Liver (tissue), 9 donors: ENCODE results near the gene PRAMEF12. TPM values are rescaled to one million over a fixed set of nuclear protein-coding genes. Genes with fewer than 3 reads are reported as not detected.

Experiments used
- DNase-seq: peaks from one replicate; pipeline ENCODE4 v3.0.0-alpha.2; 2017; ENCODE audit warnings: low spot score
- H3K27ac ChIP-seq, 2 donors: one replicate each; pipeline ENCODE4 v1.7.0; 2013; ENCODE audit warnings: inconsistent platforms in 2 of 2, low read length in 2 of 2, control low read depth in 1 of 2, low read depth in 1 of 2, mild to moderate bottlenecking in 1 of 2
- H3K27me3 ChIP-seq, 4 donors: one replicate each; pipeline versions ENCODE4 v1.6.1 to v1.7.0; 2013; ENCODE audit warnings: low read length in 3 of 4, inconsistent platforms in 1 of 4, mild to moderate bottlenecking in 1 of 4, moderate library complexity in 1 of 4; ENCODE audit not compliant: control insufficient read depth in 4 of 4, insufficient read depth in 4 of 4
- H3K36me3 ChIP-seq, 4 donors: one replicate each; pipeline versions ENCODE4 v1.6.1 to v1.7.0; 2013; ENCODE audit warnings: low read length in 3 of 4, mild to moderate bottlenecking in 3 of 4, low read depth in 1 of 4, moderate library complexity in 1 of 4; ENCODE audit not compliant: control insufficient read depth in 4 of 4, insufficient read depth in 3 of 4
- H3K4me1 ChIP-seq, 4 donors: one replicate each; pipeline versions ENCODE4 v1.6.1 to v1.7.0; 2013; ENCODE audit warnings: low read length in 3 of 4, mild to moderate bottlenecking in 3 of 4, moderate library complexity in 1 of 4; ENCODE audit not compliant: control insufficient read depth in 4 of 4, insufficient read depth in 4 of 4
- H3K4me3 ChIP-seq, 3 donors: one replicate each; pipeline versions ENCODE4 v1.6.1 to v1.7.0; 2013; ENCODE audit warnings: low read length in 3 of 3, control low read depth in 1 of 3, low read depth in 1 of 3, mild to moderate bottlenecking in 1 of 3
- H3K9ac ChIP-seq, 2 donors: one replicate each; pipeline ENCODE4 v1.7.0; 2013; ENCODE audit warnings: low read length in 2 of 2, mild to moderate bottlenecking in 2 of 2, moderate library complexity in 2 of 2, control low read depth in 1 of 2, low read depth in 1 of 2
- H3K9me3 ChIP-seq, 4 donors: one replicate each; pipeline versions ENCODE4 v1.6.1 to v1.7.0; 2013; ENCODE audit warnings: low read length in 3 of 4; ENCODE audit not compliant: control insufficient read depth in 4 of 4
- EGR1 ChIP-seq, 2 donors: IDR thresholded peaks; 2 replicates each; pipeline ENCODE4 v1.6.1; 2016 to 2018; ENCODE audit warnings: antibody characterized with exemption in 2 of 2, low read depth in 2 of 2
- FOXA1 ChIP-seq: IDR thresholded peaks from 2 replicates; pipeline ENCODE4 v1.6.1; 2016; ENCODE audit warnings: antibody characterized with exemption
- FOXA2 ChIP-seq: IDR thresholded peaks from 2 replicates; pipeline ENCODE4 v1.6.1; 2016; ENCODE audit warnings: antibody characterized with exemption
- GABPA ChIP-seq, 2 donors: IDR thresholded peaks in 1 of 2; conservative IDR thresholded peaks in 1 of 2; 2 replicates each; pipeline ENCODE4 v1.6.1; 2016; ENCODE audit warnings: antibody characterized with exemption in 2 of 2, mild to moderate bottlenecking in 1 of 2, moderate library complexity in 1 of 2
- HNF4A ChIP-seq, 2 donors: conservative IDR thresholded peaks; 2 replicates each; pipeline ENCODE4 v1.6.1; 2016; ENCODE audit warnings: antibody characterized with exemption in 2 of 2, mild to moderate bottlenecking in 2 of 2
- HNF4G ChIP-seq: IDR thresholded peaks from 2 replicates; pipeline ENCODE4 v1.6.1; 2016; ENCODE audit warnings: antibody characterized with exemption
- JUND ChIP-seq, 2 donors: IDR thresholded peaks; 2 replicates each; pipeline ENCODE4 v1.6.1; 2016; ENCODE audit warnings: antibody characterized with exemption in 2 of 2
- MAX ChIP-seq: IDR thresholded peaks from 2 replicates; pipeline ENCODE4 v1.6.1; 2016; ENCODE audit warnings: antibody characterized with exemption
- NR2F2 ChIP-seq: IDR thresholded peaks from 2 replicates; pipeline ENCODE4 v1.6.1; 2016; ENCODE audit warnings: antibody characterized with exemption
- RAD21 ChIP-seq, 2 donors: IDR thresholded peaks; 2 replicates each; pipeline ENCODE4 v1.6.1; 2016; ENCODE audit warnings: antibody characterized with exemption in 2 of 2, mild to moderate bottlenecking in 2 of 2
- REST ChIP-seq: IDR thresholded peaks from 2 replicates; pipeline ENCODE4 v1.6.1; 2016; ENCODE audit warnings: antibody characterized with exemption, mild to moderate bottlenecking
- RXRA ChIP-seq, 2 donors: IDR thresholded peaks; 2 replicates each; pipeline ENCODE4 v1.6.1; 2017 to 2018; ENCODE audit warnings: antibody characterized with exemption in 2 of 2, mild to moderate bottlenecking in 1 of 2
- SP1 ChIP-seq: IDR thresholded peaks from 2 replicates; pipeline ENCODE4 v1.6.1; 2018; ENCODE audit warnings: antibody characterized with exemption, mild to moderate bottlenecking
- TAF1 ChIP-seq: conservative IDR thresholded peaks from 2 replicates; pipeline ENCODE4 v1.6.1; 2016; ENCODE audit warnings: antibody characterized with exemption, mild to moderate bottlenecking
- YY1 ChIP-seq: IDR thresholded peaks from 2 replicates; pipeline ENCODE4 v1.6.1; 2016; ENCODE audit warnings: antibody characterized with exemption, mild to moderate bottlenecking
- ZBTB33 ChIP-seq: IDR thresholded peaks from 2 replicates; pipeline ENCODE4 v1.6.1; 2016; ENCODE audit warnings: antibody characterized with exemption
- WGBS: extraction: QIAGEN DNeasy Blood & Tissue Kit; methylation state at CpG from one replicate; pipeline ENCODE4 v1.1.7; 2013; 5-methylcytosine and 5-hydroxymethylcytosine counted together
- polyA plus RNA-seq, 2 donors: library from polyadenylated mRNA; stranded (reverse) in 1 of 2; unstranded in 1 of 2; fragments of 200-250 nt in 1 of 2; fragments of >200 nt in 1 of 2; fragmentation: Nextera tagmentation in 1 of 2; extraction: Ambion mirVana in 1 of 2; gene quantifications; one replicate each; pipeline versions ENCODE4 v1.2.1 to v1.2.3, GENCODE V29; 2013 to 2015
- total RNA-seq, 2 donors: library from RNA; depleted of rRNA; stranded (reverse); fragments of >200 nt; gene quantifications; one replicate each; pipeline ENCODE4 v1.2.3, GENCODE V29; 2014
- TF ChIP-seq, protein P1 (sequence below): fragments of 150-350 bp; IDR thresholded peaks from 2 replicates; pipeline ENCODE4 v1.5.1; 2017; ENCODE audit warnings: improper control_type of control experiment, low read depth, low read length; ENCODE audit not compliant: missing input control
- TF ChIP-seq, protein P2 (sequence below): IDR thresholded peaks from 2 replicates; pipeline ENCODE4 v1.6.1; 2016; ENCODE audit warnings: antibody characterized with exemption
- donor health status: healthy.
- donor health status: healthy.
- donor health status: healthy.
- donor health status: healthy.
- donor health status: healthy.

The PRAMEF12 gene
- total and polyA plus RNA-seq, 4 donors, result not detected

DNA sequence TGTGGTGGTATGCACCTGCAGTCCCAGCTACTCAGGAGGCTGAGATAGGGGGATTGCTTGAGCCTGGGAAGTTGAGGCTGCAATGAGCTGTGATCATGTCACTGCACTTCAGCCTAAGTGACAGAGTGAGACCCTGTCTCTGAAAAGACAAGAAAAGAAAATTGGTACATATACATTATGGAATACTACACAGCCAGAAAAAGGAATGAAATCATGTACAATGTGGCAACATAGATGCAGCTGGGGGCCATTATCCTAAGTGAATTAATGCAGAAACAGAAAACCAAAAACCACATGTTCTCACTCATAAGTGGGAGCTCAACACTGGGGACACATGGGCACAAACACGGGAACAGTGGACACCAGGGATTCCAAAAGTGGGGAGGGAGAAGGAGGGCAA lies 34.6 kb upstream of the PRAMEF12 start:
- Histone ChIP-seq H3K27ac (no peak overlapping the region), H3K27me3 (peaks cover 0 to 3% (median 0%) of the 10 kb centered on the region in 4 donors), H3K9me3 (peaks cover 0 to 4% (median under 1%) of the 10 kb centered on the region in 4 donors), H3K36me3 (no peaks in the 10 kb centered on the region), H3K4me3 (no peak overlapping the region), H3K4me1 (no peaks in the 10 kb centered on the region), H3K9ac (no peak overlapping the region)
- TF ChIP-seq EGR1 (IDR thresholded peaks at IDR 0.05; ENCODE audit: low read depth in 2 of 2) (no peak), SP1 (no peak)
- no peak for DNase-seq
- 88% methylated on average over 1 of the region's 1 CpG for WGBS

DNA sequence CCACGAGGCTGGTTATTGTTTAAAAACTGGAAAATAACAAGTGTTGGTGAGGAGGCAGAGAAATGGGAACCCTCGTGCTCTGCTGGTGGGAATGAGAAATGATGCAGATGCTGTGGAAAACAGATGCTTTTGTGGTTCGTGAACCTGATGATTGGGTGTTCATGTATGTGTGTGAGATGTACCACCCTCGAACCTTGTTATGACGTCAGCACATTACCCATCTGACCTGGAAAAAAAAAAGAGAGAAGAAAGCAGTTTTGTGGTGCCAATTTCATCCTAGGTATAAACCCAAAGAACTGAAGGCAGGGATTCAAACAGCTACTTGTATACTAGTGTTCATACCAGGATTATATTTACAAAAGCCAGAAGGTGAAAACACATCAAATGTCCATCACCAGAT lies 33.9 kb upstream of the PRAMEF12 start:
- Histone ChIP-seq H3K4me3 (no peak overlapping the region), H3K9ac (no peak overlapping the region), H3K27me3 (no peaks in the 10 kb centered on the region), H3K9me3 (peaks cover 0 to 4% (median under 1%) of the 10 kb centered on the region in 4 donors), H3K27ac (no peak overlapping the region), H3K4me1 (no peaks in the 10 kb centered on the region), H3K36me3 (no peaks in the 10 kb centered on the region)
- 72% methylated on average over 5 of the region's 5 CpGs for WGBS
- TF ChIP-seq RXRA (IDR thresholded peaks at IDR 0.05) (no peak), HNF4A (conservative IDR thresholded peaks at IDR 0.05) (no peak), NR2F2 (no peak), YY1 (no peak), HNF4G (no peak), FOXA1 (no peak), ZBTB33 (no peak), SP1 (no peak), MAX (no peak), FOXA2 (no peak), JUND (IDR thresholded peaks at IDR 0.05) (no peak), TAF1 (no peak), EGR1 (IDR thresholded peaks at IDR 0.05; ENCODE audit: low read depth in 2 of 2) (no peak)
- TF ChIP-seq, protein P1, sequence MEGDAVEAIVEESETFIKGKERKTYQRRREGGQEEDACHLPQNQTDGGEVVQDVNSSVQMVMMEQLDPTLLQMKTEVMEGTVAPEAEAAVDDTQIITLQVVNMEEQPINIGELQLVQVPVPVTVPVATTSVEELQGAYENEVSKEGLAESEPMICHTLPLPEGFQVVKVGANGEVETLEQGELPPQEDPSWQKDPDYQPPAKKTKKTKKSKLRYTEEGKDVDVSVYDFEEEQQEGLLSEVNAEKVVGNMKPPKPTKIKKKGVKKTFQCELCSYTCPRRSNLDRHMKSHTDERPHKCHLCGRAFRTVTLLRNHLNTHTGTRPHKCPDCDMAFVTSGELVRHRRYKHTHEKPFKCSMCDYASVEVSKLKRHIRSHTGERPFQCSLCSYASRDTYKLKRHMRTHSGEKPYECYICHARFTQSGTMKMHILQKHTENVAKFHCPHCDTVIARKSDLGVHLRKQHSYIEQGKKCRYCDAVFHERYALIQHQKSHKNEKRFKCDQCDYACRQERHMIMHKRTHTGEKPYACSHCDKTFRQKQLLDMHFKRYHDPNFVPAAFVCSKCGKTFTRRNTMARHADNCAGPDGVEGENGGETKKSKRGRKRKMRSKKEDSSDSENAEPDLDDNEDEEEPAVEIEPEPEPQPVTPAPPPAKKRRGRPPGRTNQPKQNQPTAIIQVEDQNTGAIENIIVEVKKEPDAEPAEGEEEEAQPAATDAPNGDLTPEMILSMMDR, result no peak
- TF ChIP-seq, protein P2, sequence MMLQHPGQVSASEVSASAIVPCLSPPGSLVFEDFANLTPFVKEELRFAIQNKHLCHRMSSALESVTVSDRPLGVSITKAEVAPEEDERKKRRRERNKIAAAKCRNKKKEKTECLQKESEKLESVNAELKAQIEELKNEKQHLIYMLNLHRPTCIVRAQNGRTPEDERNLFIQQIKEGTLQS, result no peak
- no peak for DNase-seq

DNA sequence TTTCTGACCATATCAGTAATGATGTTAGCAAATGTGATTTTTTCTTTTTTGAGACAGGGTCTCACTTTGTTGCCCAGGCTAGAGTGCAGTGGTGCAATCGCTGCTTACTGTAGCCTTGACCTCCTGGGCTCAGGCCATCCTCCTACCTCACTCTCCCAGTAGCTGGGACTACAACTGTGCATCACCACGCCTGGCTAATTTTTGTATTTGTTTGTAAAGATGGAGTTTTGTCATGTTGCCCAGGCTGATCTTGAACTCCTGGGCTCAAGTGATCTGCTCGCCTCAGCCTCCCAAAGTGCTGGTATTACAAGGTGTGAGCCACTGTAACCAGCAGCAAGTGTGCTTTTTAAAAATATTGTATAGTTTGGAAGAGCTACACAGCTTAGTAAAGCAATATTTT lies 31.6 kb upstream of the PRAMEF12 start:
- Histone ChIP-seq H3K4me3 (no peak overlapping the region), H3K27ac (no peak overlapping the region), H3K36me3 (no peaks in the 10 kb centered on the region), H3K9me3 (peaks cover 0 to 1% (median 0%) of the 10 kb centered on the region in 4 donors), H3K4me1 (no peaks in the 10 kb centered on the region), H3K9ac (no peak overlapping the region), H3K27me3 (no peaks in the 10 kb centered on the region)
- no peak for DNase-seq
- WGBS, result 46% methylated on average over 3 of the region's 3 CpGs
- TF ChIP-seq NR2F2 (no peak), TAF1 (no peak), REST (no peak), YY1 (no peak), RXRA (IDR thresholded peaks at IDR 0.05) (no peak), JUND (IDR thresholded peaks at IDR 0.05) (no peak), HNF4A (conservative IDR thresholded peaks at IDR 0.05) (no peak), RAD21 (IDR thresholded peaks at IDR 0.05) (no peak), EGR1 (IDR thresholded peaks at IDR 0.05; ENCODE audit: low read depth in 2 of 2) (no peak), SP1 (no peak), GABPA (IDR thresholded peaks at IDR 0.05 in 1 of 2, conservative IDR thresholded peaks at IDR 0.05 in 1 of 2) (no peak), MAX (no peak)
- TF ChIP-seq, protein P2, result no peak
